Measurements from ENCODE around the gene OR13F1.
"Not testable (repeated sequence)": the region's sequence is repeated elsewhere in the genome, so short reads cannot be mapped to it uniquely, and the experiment has no call there.

Gene OR13F1, protein sequence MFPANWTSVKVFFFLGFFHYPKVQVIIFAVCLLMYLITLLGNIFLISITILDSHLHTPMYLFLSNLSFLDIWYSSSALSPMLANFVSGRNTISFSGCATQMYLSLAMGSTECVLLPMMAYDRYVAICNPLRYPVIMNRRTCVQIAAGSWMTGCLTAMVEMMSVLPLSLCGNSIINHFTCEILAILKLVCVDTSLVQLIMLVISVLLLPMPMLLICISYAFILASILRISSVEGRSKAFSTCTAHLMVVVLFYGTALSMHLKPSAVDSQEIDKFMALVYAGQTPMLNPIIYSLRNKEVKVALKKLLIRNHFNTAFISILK

DNA sequence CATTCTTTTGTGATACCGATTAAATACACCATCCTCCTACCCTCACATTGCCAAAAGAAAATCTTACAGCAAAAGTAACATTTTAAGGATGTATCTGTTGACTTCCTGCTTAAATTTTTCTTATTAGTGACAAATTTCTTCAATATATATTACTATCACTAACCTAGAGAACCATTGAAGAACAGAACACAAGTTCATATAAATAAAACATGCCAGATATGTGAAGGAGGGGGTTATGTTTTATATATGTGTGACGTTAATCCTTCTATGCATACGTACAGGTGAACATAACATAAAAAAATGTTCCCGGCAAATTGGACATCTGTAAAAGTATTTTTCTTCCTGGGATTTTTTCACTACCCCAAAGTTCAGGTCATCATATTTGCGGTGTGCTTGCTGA lies at the start of gene OR13F1:
Gene OR13F1 (plus strand): TSS at position 301 of the 400 bp plus-strand sequence. CDS start 0 bp downstream, at position 301.
- DNase-seq (ENCODE audit: low spot score) (no peak), FAIRE-seq (no peak)

DNA sequence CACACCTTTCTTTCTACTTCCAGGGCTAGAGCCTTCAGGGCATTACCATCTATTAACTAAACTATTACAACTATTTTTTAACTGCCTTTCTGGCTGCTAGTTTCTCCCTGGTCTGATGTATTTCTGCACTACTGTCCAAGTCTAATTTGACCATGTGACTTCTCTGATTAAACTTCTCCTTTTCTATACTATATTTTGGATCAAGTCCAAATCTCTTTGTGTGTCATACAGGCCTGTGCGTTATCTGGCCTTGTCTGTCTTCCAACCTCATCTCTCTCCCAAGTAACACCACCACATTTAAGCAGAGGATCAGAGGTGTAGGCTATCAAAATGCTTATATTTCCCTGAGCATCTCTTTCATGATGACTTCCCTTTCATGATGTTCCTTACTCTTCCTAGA lies 47.2 kb upstream of the OR13F1 start:
- FAIRE-seq (no peak), DNase-seq (ENCODE audit: low spot score) (no peak)

DNA sequence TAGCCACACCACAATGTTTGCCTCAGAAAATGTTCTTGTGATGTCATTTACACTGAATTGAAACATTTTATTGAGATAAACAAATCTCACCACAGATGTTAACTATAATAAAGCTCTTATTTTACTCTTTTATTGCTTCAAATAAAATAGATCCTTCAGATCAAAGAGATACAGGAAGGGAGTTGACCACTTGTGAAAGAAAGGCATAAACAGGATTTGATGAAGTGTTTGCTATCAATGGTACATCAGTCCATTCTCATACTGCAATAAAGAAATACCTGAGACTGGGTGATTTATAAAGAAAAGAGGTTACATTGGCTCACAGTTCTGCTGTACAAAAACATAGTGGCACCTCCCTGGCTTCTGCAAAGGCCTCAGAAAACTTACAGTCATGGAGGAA lies 40.2 kb upstream of the OR13F1 start:
- DNase-seq (ENCODE audit: low spot score) (no peak), FAIRE-seq (no peak)

DNA sequence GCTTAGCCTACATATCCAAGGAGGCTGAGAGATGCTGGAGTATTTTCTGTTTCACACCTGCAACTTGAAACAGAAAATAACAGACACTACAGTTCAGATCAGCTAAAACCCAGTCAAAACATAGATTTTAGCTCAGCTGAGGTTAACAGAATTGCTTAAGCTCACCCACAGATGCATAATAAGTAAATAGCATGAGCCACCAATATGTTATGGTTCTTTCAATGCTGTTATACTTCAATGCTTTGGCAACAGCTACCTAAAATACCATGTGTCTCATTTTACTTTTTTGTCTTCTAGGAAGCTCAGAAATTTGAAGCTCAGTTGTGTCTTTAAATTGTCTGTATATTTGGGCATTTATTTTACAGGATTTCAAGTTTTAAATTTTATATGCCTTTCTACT lies 35.8 kb upstream of the OR13F1 start:
- DNase-seq (ENCODE audit: low spot score) = no peak
- FAIRE-seq = no peak

DNA sequence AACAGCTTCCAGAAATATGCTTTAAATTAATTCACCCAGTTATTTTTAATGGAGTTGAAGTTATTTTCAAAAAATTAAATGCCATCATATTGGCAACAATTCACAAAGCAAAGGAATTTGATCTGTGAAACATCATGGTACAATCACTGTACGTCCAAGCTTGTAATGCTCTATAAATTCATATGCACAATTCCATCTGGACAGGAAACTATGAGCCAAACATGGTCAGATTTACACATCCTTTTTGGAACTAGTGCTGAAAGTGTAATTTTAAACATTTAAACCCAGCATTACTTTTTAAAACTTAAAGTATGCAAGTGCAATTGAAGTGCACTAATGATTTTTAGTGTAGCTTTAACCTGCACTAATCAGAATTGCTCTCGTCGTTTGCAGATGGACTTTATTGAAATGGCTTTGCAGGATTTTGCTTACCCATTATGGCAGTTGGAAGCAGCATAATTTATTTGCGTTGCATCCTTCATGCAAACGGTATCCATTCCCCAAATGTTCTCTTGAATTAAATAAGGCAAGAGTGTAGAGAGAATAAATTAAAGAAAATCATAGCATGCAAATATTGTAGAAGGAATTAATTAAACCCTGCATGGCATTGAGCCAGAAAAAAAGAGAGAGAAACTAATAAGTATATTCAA lies 21.0 kb upstream of the OR13F1 start:
- FAIRE-seq = no peak

DNA sequence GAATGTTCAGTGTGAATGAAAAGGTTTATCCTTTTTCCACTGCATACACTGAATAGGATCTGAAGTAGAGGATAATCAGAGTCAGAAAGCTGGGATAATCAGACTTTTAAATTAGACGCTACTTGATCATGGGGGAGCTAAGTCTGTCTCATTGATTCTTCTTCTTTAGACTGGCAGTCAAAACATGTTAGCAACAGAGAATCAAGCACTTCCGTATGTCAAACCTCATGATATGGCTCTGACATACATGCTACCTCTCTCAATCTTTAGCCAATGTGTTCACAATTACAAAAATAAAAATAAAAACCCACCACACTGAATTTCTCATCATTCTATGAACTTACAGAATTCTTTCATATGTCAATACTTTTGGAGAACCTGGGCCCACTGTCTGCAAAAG lies 19.0 kb upstream of the OR13F1 start:
- no peak for DNase-seq (ENCODE audit: low spot score)
- no peak for FAIRE-seq

More for the DNA sequence above, 21.0 kb upstream of the OR13F1 start:
- no peak for DNase-seq (ENCODE audit: low spot score)

DNA sequence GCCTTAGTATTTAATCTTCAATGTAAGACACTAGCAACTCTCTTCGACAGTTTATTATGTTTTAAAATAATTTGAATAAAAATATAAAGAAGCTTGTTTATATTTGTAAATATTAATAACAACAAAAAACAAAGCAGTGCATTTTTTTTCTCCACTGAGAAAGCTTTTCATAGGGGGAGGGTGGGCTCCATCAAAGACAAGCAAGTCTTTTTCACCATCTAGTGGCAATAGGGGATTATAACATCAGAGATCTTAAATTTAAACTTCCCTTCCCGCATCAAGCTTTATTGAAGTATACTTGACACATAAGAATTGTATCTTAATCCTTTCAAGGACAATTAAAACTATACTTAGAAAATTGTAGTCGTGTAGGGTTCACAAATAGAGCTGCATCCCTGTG lies 9.3 kb upstream of the OR13F1 start:
- FAIRE-seq (no peak), DNase-seq (ENCODE audit: low spot score) (no peak)

DNA sequence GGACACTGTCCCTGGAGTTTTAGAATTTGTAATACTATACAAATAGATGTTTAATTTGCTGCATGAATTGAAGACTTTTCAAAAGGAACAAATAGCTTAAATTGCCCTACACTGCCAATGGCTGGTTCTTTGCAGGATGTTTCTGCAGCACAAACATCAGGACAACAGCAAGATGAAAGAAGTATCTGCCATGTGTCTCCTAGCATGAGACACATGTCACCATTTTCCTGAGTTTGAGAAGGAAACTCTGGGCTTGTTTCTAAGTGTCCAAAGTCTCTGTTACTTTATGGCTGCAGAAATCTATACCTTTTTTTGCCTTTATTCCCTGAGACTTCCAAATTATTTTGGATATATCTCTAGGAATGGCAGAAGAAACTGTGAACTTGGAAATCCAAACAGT lies 623 bp upstream of the OR13F1 start:
- DNase-seq (ENCODE audit: low spot score) (no peak), FAIRE-seq (no peak)

DNA sequence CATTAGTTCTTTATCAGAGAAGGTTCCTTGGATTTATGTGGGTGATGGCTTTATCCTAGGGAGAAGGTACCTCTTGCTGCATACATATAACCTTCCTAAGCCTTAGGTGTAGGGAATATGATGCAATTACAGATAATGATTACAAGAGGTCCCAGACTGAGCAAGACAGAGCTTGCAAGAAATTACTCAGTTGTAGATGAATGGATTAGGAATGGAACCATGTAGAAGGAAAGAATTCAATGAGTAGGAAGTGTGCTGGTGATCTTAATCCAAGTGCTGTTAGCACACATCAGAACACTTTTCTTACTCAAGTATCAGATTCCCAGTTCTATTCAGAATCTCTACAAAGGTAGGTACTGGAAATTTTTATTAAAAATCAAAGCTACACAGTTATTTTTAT lies 2.5 kb downstream of the OR13F1 start:
- no peak for FAIRE-seq
- no peak for DNase-seq (ENCODE audit: low spot score)

DNA sequence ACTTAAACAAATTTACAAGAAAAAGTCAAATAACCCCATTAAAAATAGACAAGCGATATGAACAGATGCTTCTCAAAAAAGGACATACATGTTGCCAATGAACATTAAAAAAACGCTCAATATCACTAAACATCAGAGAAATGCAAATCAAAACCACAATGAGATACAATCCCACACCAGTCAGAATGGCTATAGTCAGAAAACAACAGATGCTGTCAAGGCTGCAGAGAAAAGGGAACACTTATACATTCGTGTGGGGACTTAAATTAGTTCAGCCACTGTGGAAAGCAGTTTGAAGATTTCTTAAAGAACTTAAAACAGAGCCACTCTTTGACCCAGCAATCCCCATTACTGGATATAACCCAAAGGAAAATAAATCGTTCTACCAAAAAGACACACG lies 10.8 kb downstream of the OR13F1 start:
- DNase-seq (ENCODE audit: low spot score) (no peak), FAIRE-seq (no peak)

DNA sequence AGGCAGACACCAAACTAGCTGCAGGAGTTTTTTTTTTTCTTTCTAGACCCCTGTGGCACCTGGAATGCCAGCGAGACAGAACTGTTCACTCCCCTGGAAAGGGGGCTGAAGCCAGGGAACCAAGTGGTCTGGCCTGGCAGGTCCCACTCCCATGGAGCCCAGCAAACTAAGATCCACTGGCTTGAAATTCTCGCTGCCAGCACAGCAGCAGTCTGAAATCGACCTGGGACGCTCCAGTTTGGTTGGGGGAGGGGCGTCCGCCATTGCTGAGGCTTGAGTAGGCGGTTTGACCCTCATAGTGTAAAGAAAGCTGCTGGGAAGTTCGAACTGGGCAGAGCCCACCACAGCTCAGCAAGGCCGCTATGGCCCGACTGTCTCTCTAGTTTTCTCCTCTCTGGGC lies 16.2 kb downstream of the OR13F1 start:
- FAIRE-seq; DNase-seq (ENCODE audit: low spot score): not testable (repeated sequence)

DNA sequence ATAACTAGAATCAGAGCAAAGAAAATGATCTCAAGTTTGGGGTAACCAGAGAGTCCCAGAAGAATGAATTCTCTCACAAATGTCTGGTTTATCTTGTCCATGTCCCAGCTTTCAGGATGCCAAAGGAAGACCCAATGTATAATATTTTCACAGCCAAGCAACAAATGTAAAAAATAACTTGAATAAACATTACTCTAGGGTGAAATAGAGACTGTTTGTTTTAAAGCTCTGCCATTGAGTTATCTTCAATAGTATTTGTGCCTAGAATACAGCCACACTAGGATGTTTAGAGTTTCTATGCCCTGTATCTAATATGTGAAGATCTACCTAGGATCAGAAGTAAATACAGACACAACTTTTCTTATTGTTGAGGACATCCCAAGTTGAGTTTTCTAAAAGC lies 23.0 kb downstream of the OR13F1 start, which contains the start of gene OR13C4:
Gene OR13C4 (minus strand): TSS at position 101 of the 400 bp plus-strand sequence. CDS start 0 bp downstream, at position 101.
- no peak for DNase-seq (ENCODE audit: low spot score)
- FAIRE-seq = no peak

DNA sequence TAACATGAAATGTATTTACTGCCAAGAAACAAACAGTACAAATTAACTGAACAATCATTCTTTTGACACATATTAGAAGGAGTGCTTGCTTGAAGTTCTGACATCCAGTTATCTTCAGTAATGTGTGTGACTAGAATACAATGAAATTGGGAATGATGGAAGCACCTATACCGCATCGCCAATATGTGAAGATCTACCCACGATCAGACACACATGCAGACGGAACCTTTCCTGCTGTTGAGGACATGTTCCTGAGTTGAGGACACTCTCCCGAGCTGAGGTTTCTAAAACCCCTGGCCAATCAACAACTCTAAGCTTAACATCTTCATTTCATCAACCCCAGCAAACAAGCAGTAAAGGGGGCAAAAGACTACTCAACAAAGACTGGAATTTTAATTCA lies 32.7 kb downstream of the OR13F1 start, which contains the start of gene OR13C3:
Gene OR13C3 (minus strand): TSS at position 101 of the 400 bp plus-strand sequence. CDS start 133 bp downstream, outside the sequence.
- DNase-seq (ENCODE audit: low spot score) = no peak
- no peak for FAIRE-seq

DNA sequence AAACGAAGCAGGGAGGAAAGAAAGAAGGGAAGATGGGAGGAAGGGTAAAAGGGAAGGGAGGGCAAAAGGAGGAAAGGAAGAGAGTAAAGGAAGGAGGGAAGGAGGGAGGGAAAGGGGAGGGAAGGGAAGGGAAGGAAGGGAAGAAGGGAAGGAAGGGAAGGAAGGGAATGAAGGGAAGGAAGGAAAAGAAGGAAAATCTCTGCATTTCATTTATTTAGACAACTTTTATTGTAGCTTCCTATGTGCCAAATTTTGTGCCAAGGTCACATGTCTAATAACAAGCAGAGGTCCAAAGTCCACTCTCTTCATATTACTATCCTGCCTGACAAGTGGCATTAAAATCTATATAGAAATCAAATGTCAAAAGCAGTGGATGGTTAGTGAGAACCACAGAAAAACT lies 35.2 kb downstream of the OR13F1 start:
- FAIRE-seq = no peak
- DNase-seq (ENCODE audit: low spot score) = no peak

DNA sequence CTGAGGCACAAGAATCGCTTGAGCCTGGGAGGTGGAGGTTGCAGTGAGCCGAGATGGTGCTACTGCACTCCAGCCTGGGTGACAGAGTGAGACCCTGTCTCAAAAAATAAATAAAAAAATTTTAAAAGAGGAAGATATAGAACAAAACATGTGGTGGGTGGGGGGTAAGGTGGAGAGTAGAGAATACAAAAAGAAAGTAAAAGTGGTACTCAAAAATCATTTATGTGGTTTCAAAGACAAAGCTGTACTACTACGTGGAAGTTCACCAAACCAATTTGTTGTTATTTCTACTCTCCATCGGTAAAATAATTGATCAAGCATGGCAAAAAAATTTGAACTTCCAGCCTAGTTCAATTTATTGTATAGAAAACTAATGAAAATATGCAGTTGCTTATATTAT lies 40.6 kb downstream of the OR13F1 start:
- no peak for FAIRE-seq
- DNase-seq (ENCODE audit: low spot score) = no peak

DNA sequence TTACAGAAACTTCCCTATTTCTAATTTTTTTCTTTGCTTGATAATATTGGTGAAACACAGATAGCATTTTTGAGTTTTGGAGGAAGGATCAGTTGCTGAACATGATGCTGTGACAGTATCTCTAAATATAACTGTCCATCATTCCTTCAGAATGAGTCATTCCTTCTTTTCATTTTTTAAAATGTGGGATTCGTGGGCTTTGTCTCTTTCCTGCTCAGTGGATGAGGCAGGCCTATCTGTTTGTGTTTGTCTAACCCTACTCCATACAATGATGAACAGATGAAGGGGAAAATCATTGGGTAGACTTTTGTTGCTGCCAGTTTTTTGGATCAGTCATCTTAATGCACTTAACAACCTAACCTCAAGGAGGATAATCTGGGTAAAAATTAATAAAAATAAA lies 49.2 kb downstream of the OR13F1 start:
- no peak for DNase-seq (ENCODE audit: low spot score)
- no peak for FAIRE-seq
